BJ (cell line): ENCODE measurements around the gene CCDC106. TPM values are rescaled to one million over a fixed set of nuclear protein-coding genes. Genes with fewer than 3 reads are reported as not detected.

ENCODE experiments used
- CTCF ChIA-PET: fragments of 350-600 bp; formaldehyde crosslinking; extraction: SDS; loops from one replicate; lab custom pipeline; 2021; ENCODE audit warnings: antibody characterized with exemption, inconsistent platforms; lab: Yijun Ruan, JAX
- POLR2A ChIA-PET: fragments of 300-600 bp; sonication (Branson Sonifier 250); formaldehyde crosslinking; extraction: SDS; loops from one replicate; lab custom pipeline; 2021; ENCODE audit warnings: antibody characterized with exemption; lab: Charles Lee
- DNase-seq: peaks from one replicate; pipeline ENCODE4 v3.0.0-alpha.2; 2011; ENCODE audit warnings: low read depth
- H3K27me3 ChIP-seq: 2 replicates; pipeline ENCODE4 v1.6.0; 2011; ENCODE audit warnings: low read length; ENCODE audit not compliant: control insufficient read depth, insufficient read depth
- H3K36me3 ChIP-seq: 2 replicates; pipeline ENCODE4 v1.5.1; 2011; ENCODE audit warnings: low read length; ENCODE audit not compliant: control insufficient read depth, insufficient read depth
- H3K4me3 ChIP-seq: 2 replicates; pipeline ENCODE4 v1.5.1; 2011; ENCODE audit warnings: low read depth, mild to moderate bottlenecking, control low read depth, low read length
- CTCF ChIP-seq: IDR thresholded peaks from 2 replicates; pipeline ENCODE4 v1.5.1; 2011; ENCODE audit warnings: low read depth, mild to moderate bottlenecking, control low read depth, inconsistent platforms, low read length, moderate library complexity; ENCODE audit not compliant: insufficient read depth
- polyA plus RNA-seq: library from polyadenylated mRNA; depleted of rRNA; stranded (reverse); fragments of >200 nt; gene quantifications from 2 replicates; pipeline ENCODE4 v1.2.3, GENCODE V29; 2011

Gene CCDC106
- polyA plus RNA-seq, 1 experiment, result 8.9 TPM

GRCh38 chr19:55611300-55611982 lies 36.6 kb upstream of the CCDC106 start:
- no peak for TF ChIP-seq CTCF
- no peaks in the 10 kb centered on the region for H3K27me3 ChIP-seq

DNA sequence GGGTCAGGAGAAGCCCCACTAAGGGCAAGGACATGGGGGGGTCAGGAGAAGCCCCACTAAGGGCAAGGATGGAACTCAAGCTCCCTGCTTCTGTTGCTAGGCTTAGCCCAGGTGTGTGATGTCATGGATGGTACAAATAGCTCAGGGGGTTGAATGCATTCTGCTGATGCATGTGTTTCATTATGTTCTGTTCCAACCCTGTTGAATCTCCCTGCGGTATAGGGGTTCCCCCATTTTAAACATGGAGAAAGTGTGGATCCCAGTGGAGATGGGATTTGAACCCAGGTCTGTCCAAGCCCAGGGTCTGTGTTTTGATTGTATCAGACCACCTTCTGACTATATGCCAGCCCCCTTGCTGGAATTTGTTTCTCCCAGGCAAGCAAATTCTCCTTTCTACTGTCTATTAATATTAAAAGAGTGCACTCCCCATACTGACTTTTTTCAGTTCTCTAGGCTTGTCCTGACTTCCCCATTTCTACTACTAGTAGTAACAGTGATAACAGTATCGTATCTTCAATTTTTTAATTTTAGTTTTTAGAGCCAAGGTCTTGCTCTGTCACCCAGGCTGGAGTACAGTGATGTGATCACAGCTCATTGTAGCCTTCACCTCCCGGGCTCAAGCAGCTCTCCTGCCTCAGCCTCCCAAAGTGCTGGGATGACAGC lies 35.9 kb upstream of the CCDC106 start:
- Histone ChIP-seq H3K4me3 (no peak overlapping the region), H3K36me3 (peaks cover 18% of the 10 kb centered on the region), H3K27me3 (no peaks in the 10 kb centered on the region)
- ChIA-PET POLR2A (no interaction called here), CTCF (interaction anchor here (1.2 kb wide), 1 partner anchor 20 kb away, joined by 3 read pairs; no protein-coding TSS in a partner anchor)
- no peak for TF ChIP-seq CTCF
- no peak for DNase-seq

More at GRCh38 chr19:55611300-55611982, 36.6 kb upstream of the CCDC106 start:
- no peak overlapping the region for H3K4me3 ChIP-seq
- H3K36me3 ChIP-seq, result peaks cover 13% of the 10 kb centered on the region
- ChIA-PET POLR2A (no interaction called here), CTCF (interaction anchor here (0.9 to 1.2 kb wide), 2 partner anchors 16 to 21 kb away, joined by 3 read pairs; no protein-coding TSS in a partner anchor)
- no peak for DNase-seq

DNA sequence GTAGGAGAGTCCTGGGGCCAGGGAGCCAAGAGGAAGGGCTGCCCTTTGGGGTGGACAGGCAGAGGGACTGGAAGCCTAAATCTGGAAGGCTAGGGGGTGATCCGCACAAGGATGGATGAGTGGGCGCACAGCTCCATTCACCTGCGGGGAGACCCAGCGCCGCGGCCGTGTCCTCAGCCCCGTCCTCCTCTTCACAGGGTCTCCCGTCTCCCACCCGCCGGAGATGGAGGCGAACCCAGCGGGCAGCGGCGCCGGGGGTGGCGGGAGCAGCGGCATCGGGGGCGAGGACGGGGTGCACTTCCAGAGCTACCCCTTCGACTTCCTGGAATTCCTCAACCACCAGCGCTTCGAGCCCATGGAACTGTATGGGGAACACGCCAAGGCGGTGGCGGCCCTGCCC lies 34.6 kb upstream of the CCDC106 start:
- ChIA-PET POLR2A (no interaction called here), CTCF (no interaction called here)
- Histone ChIP-seq H3K27me3 (no peaks in the 10 kb centered on the region), H3K36me3 (peaks cover 21% of the 10 kb centered on the region), H3K4me3 (no peak overlapping the region)
- no peak for DNase-seq
- no peak for TF ChIP-seq CTCF

DNA sequence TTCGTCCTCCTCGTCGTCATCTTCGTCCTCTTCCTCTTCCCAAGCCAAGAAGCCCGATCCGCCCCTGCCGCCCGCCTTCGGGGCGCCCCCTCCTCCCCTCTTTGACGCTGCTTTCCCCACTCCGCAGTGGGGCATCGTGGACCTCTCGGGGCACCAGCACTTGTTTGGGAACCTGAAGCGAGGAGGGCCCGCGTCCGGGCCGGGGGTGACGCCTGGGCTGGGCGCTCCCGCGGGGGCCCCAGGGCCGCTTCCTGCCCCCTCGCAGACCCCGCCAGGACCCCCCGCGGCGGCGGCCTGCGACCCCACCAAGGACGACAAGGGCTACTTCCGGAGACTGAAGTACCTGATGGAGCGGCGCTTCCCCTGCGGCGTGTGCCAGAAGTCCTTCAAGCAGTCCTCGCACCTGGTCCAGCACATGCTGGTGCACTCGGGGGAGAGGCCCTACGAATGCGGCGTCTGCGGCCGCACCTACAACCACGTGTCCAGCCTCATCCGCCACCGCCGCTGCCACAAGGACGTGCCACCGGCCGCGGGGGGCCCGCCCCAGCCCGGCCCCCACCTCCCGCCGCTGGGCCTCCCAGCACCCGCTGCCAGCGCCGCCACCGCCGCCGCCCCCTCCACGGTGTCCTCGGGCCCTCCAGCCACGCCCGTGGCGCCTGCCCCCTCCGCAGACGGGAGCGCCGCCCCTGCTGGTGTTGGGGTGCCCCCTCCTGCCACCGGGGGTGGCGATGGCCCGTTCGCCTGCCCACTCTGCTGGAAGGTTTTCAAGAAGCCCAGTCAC lies 33.9 kb upstream of the CCDC106 start:
- POLR2A ChIA-PET, result no interaction called here
- CTCF ChIA-PET, result interaction anchor here (1.0 kb wide), 1 partner anchor 18 kb away, joined by 3 read pairs; no protein-coding TSS in a partner anchor
- Histone ChIP-seq H3K27me3 (no peaks in the 10 kb centered on the region), H3K36me3 (peaks cover 21% of the 10 kb centered on the region), H3K4me3 (no peak overlapping the region)
- DNase-seq, result no peak
- TF ChIP-seq CTCF, result no peak
